ENCODE measurements around the gene ERC1.
"Not testable (repeated sequence)": the region's sequence is repeated elsewhere in the genome, so short reads cannot be mapped to it uniquely, and the experiment has no call there.

The ERC1 gene

DNA sequence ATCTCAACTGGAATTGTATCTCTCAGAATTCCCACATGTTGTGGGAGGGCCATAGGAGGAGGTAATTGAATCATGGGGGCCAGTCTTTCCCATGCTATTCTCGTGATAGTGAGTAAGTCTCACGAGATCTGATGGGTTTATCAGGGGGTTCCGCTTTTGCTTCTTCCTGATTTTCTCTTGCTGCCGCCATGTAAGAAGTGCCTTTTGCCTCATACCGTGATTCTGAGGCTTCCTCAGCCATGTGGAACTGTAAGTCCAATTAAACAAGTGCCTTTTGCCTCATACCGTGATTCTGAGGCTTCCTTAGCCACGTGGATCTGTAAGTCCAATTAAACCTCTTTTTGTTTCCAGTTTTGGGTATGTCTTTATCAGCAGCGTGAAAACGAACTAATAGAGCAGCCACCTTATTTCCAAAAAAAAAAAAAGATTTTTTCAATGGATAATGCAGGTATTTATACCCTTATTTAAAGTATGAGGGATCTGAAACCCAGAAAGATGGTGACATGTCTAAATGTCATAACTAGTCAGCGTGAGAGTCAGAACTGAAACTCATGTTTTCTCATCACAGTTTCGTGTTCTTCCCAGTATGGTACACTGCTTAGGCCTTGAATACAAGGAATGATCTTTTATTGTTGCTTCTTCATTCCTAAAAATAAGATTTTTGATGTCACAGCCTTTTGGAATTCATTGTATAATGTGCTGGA, 89.6 kb downstream of the ERC1 start:
- no peak for DNase-seq

- no peak for DNase-seq
Measured at GRCh38 chr12:1083151-1083888, 92.3 kb downstream of the ERC1 start.

DNA sequence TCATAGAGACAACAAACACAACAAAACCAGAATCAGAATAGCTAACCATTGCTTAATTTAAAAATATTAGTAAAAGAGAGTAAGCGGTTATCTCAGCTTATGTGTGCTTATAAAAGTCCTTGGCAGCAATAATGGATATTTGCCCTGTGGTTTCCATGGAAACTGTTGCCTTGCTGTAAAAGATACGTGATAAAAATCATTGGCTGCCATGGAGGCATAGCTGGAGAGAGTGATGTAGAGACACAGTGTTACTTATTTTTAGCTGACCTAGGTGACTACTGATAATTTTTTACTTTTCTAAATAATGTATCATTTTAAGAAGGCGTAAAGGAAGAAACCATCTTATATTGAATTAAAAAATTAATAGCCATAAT, 92.9 kb downstream of the ERC1 start:
- no peak for DNase-seq

GRCh38 chr12:1091350-1091749, 100.3 kb downstream of the ERC1 start:
- DNase-seq: no peak

- peak in 3 of 5 donors; percentile 19 to 46 (median 25) for DNase-seq
Measured at GRCh38 chr12:1093166-1093751, 102.2 kb downstream of the ERC1 start.

DNA sequence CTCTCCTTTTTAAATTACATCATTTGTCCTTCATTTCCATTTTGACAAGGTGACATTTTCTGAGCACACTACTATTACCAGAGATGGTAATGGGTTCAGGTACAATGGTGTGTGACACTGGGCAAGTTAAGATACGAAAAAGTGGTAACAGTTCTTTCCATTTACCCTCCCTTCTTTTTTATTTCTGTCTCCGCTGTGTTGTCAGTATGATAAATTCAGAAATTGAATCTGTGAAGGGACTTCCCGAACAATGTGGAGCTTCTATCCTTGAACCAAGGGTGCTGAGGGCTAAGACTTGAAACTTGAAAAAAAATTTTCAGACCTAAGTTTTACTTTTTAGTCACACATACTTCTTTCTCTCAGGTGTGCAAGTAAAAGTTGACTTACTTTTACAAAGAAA, 103.7 kb downstream of the ERC1 start:
- DNase-seq: no peak

- DNase-seq: no peak
Measured at GRCh38 chr12:1099158-1099557, 108.1 kb downstream of the ERC1 start.

- not testable (repeated sequence) for DNase-seq
Measured at GRCh38 chr12:1099618-1100017, 108.6 kb downstream of the ERC1 start.

GRCh38 chr12:1102115-1102514, 111.1 kb downstream of the ERC1 start:
- DNase-seq: no peak

DNA sequence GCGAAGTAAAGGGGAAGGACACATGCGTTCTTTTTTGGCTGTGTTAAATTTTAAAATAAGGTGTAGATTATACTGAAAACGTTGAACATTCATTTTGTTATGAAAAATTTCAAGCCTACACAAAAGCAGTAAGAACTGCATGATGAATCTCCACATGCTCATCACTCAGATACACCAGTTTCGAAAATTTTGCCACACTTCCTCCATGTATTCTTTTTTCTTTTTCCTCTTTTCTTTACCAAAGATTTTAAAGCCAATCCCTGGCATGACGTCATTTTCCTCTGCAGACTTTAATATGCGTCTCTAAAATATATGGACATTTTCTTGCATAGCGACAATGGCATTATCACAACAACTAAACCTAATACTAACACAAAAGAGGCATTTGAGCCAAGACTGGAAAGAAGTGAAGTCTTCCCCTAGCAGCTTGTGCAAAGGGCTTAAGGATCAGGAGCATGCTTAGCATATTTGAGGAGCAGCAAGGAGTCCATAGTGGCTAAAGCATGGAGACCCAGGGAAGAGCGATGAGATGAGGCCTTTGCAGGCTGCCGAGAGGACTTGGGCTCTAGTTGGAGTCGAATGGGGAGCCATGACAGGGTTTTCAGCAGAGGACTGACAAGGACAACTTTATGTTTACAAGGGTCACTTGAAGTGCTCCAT, 111.9 kb downstream of the ERC1 start:
- DNase-seq: no peak

GRCh38 chr12:1103632-1104031, 112.6 kb downstream of the ERC1 start:
- no peak for DNase-seq

GRCh38 chr12:1104088-1104800, 113.2 kb downstream of the ERC1 start:
- DNase-seq: no peak

DNA sequence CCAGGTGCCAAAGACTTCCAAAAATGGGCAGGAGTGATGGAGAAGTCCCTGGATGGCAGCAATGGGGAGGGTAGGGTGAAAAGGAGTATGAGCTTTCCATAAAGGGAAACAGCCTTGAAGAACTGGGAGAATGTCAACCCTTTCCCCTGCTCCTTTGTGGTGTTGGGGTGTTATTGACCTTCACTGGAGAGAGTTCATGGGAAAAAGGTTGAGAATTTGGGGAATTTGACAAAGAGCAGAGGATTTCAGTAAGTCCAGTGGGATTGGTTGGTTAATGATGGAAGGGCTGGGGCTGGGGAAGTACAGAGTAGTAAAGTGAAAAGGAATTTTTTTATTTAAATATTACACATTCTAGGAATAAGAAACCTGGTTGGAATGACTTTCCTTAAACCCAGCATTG, 116.6 kb downstream of the ERC1 start:
- no peak for DNase-seq

DNA sequence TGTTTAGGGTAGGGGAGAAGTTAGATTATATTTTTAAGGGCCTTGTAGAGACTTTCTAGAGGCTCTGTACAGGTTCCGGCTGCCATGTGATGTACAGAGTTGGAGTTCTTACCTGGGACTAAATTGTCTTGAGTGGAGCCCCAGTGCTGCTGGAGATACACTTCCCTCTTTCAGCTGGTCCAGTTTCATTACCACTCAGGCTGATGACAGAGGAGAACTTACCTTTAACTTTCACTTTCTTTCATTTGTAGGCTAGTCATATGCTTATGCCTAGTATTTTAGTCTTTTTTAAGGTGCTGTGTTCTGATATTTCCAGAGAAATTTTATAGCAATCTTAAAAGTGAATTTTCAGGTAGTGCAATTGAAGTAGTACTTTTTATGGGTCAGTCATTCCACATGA, 117.3 kb downstream of the ERC1 start:
- DNase-seq: no peak

DNA sequence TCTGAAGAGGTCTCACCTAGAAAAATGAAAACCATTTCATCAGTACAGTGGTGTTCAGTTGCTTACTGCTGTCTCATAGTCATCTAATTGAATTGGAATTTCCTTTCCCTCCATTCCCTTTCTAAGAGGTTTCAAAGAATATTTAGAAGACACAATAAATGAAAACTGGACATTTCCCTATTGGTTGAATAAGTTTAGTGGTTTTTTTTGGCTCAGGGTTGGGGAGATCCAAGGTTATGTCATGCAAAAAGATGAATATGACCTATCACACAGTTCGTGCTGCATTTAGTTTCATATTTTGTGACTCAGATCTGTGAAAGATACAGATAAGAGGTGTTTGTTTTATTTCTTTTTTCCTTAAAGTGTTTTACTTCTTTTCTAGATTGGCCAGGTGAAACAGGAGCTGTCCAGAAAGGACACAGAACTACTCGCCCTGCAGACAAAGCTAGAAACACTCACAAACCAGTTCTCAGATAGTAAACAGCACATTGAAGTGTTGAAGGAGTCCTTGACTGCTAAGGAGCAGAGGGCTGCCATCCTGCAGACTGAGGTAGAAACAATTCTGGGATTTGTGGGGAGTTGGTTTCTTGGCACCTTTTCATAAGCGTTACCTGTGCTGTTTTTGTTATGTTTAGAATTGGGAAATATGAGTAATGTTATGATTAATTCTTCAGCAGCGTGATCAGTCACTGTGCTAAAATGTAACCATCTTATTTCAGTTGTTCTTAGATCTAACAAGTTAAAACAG, 124.6 kb downstream of the ERC1 start:
- no peak for DNase-seq

- no peak for DNase-seq
Measured at GRCh38 chr12:1117371-1117770, 126.3 kb downstream of the ERC1 start.

DNA sequence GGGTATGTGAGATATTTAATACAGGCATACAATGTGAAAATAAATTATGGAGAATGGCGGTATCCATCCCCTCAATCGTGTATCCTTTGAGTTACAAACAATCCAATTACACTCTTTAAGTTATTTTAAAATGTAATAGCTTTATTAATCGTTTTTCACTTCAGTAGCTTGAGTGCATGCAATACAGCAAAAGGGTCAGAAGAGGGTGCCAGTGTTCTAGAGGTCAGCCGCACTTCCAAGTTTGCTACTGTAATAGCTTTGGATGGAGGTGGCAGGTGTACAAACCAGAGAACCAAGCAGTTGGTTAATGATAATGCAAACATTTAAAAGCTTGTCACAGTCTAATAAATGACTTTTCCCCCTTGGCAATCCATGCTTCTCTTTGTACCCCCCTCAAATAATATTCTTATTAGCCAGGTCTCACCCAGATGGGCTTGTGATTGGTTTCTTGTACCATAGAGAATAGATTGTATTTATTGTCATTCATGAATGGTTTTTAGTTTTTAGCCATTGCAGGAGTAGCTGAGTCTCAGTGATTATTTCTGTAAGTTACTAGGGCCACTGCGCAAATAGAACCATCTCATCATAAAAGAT, 127.0 kb downstream of the ERC1 start:
- DNase-seq: peak; percentile 31 to 67 (median 52)

DNA sequence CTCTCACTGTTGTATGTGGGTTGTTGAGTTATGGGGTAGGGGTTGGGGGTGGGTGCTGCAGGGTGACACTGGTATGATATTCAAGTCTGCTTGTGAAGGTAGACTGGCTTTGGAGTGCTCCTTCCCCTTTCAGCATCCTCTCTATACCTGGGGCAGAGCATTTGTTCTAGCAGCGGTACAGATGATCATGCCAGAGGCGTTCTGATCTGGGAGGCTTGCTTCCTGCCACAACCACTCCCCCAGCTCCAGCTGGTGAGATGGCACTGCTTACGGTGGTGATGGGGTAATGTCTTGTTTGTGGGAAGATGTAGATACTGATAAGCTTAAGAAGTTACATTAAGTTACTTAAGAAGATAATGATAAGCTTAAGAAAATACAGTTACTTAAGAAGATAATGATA, 131.8 kb downstream of the ERC1 start:
- peak in 4 of 5 donors; percentile 16 to 48 (median 33) for DNase-seq

DNA sequence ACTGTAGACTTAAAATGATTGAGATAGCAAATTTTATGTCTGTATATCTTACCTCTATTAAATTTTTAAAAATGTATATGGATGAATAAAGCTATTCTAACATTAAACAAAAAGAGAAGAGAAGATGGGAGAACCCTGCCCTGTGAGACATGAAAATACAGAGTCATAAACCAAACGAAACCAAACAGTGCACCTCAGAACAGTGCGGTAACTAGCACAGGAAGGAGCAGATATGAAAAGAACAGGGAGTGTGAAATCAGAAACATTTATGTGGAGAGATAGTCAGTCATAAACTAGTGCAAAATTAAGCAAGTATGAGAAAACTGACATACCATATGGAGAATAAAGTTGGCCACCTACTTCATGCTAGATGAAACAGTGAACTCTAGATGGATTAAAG, 135.1 kb downstream of the ERC1 start:
- peak in 1 of 5 donors; percentile 51 for DNase-seq

DNA sequence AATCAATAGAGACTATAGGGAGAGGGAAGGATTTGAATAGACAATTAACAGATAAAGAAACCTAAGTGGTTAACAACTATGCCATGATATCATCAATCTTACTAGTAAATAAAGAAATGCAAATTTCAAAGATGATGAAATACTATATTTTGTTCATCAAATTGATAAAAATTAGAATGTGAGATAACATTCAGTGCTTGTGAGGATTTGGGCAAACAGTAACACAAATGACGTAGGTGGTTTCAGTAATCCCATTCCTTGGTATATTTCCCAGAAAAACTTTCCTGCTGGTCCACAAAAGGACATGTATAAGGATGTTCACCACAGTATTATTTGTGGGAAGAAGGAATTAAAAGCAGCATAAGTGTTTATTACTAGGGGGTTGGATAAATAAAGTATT, 136.0 kb downstream of the ERC1 start:
- DNase-seq: no peak

- no peak for DNase-seq
Measured at GRCh38 chr12:1130164-1130563, 139.1 kb downstream of the ERC1 start.

DNA sequence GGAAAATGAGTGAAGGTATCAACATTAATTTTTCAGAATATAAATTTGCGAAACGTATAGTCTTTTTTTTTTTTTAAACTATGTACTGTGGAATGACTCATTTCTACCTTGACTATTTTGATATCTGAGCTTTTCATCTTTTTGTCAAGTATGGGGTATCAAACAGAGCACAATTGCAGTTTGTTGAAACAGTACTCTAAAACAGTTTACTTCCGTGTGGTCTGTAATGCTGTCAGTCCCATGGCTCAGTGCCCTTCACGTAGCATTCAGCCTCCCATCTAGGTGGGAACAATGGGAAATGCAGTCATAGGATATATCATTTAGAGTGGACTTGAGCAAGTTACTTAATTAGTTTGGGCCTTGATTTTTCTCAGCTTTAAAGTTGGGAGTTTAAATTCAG, 139.5 kb downstream of the ERC1 start:
- DNase-seq: no peak
